ENCODE data around the gene TNFRSF17.
A peak's percentile ranks its signal among the peaks of the same experiment; 100 is the strongest.

DNA sequence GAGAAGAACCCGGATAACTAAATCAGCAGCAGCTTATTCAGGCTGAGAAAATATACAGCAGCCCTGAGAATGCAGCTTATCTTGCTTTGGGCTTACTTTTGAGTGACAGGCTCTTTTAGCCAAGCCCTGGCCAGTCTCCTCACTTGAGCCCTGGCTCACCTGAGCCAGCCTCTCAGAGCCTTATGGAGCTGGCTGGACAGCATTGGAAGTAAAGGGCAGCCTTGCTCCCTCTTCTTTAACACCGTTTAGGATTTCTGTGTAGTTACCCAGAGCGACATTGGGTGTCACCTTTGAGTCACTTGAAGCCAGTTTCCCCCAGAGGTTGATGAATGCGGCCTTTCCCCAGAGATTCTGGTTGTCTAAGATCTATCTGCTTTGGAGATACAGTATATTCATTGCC lies 15.5 kb upstream of the TNFRSF17 start:
- TF ChIP-seq ZNF274 (IDR thresholded peaks at IDR 0.05; ENCODE audit: borderline replicate concordance, extremely low read depth, low read length) (no peak), EZH2 (IDR thresholded peaks at IDR 0.05; ENCODE audit: low read depth, low read length, severe bottlenecking) (no peak), NRF1 (IDR thresholded peaks at IDR 0.05; ENCODE audit: low read depth, low read length) (no peak), TAF1 (IDR thresholded peaks at IDR 0.05; ENCODE audit: low read depth, low read length) (no peak), TEAD4 (IDR thresholded peaks at IDR 0.05; ENCODE audit: low read depth, low read length) (no peak)
- TF ChIP-seq, protein P1, sequence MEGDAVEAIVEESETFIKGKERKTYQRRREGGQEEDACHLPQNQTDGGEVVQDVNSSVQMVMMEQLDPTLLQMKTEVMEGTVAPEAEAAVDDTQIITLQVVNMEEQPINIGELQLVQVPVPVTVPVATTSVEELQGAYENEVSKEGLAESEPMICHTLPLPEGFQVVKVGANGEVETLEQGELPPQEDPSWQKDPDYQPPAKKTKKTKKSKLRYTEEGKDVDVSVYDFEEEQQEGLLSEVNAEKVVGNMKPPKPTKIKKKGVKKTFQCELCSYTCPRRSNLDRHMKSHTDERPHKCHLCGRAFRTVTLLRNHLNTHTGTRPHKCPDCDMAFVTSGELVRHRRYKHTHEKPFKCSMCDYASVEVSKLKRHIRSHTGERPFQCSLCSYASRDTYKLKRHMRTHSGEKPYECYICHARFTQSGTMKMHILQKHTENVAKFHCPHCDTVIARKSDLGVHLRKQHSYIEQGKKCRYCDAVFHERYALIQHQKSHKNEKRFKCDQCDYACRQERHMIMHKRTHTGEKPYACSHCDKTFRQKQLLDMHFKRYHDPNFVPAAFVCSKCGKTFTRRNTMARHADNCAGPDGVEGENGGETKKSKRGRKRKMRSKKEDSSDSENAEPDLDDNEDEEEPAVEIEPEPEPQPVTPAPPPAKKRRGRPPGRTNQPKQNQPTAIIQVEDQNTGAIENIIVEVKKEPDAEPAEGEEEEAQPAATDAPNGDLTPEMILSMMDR (IDR thresholded peaks at IDR 0.05; ENCODE audit: control extremely low read depth in 1 of 3, insufficient read depth in 1 of 3, low read depth in 1 of 3, low read length in 3 of 3) = peak in 2 of 3 experiments; percentile 64; a peak in 3 of 4 replicates

Measured in H1 (cell line).